OCI-M2 (cell line): ENCODE measurements around the gene NXF1.
A peak's percentile ranks its signal among the peaks of the same experiment; 100 is the strongest.
"Not testable (repeated sequence)": the region's sequence is repeated elsewhere in the genome, so short reads cannot be mapped to it uniquely, and the experiment has no call there.

ENCODE experiments used
- DNase-seq: peaks from one replicate; lab custom pipeline; 2025; ENCODE audit not compliant: unreplicated experiment; lab: John Stamatoyannopoulos, UW

The NXF1 gene

GRCh38 chr11:62832336-62833234, 27.3 kb upstream of the NXF1 start, which contains the start of gene TEX54:
Gene TEX54 (minus strand): TSS chr11:62832841.
- no peak for DNase-seq

- DNase-seq = peak; percentile 67
These were observed 26.5 kb upstream of the NXF1 start, which contains the start of gene STX5 for GRCh38 chr11:62831520-62832335. Gene STX5 (minus strand): TSS chr11:62832051. CDS start chr11:62831243, 808 bp downstream.

- DNase-seq = no peak
These were observed 25.8 kb upstream of the NXF1 start for GRCh38 chr11:62830904-62831519.

- DNase-seq = not testable (repeated sequence)
These were observed 22.9 kb upstream of the NXF1 start for GRCh38 chr11:62828130-62828529.

GRCh38 chr11:62823677-62824076, 18.4 kb upstream of the NXF1 start:
- no peak for DNase-seq

- no peak for DNase-seq
These were observed 11.9 kb upstream of the NXF1 start for GRCh38 chr11:62817129-62817528.

- no peak for DNase-seq
These were observed 11.3 kb upstream of the NXF1 start for GRCh38 chr11:62816557-62816956.

- DNase-seq = no peak
These were observed 6.4 kb upstream of the NXF1 start for GRCh38 chr11:62811659-62812058.

GRCh38 chr11:62810748-62811147, 5.5 kb upstream of the NXF1 start:
- no peak for DNase-seq

- no peak for DNase-seq
These were observed 1.4 kb upstream of the NXF1 start for GRCh38 chr11:62806611-62807121.

- no peak for DNase-seq
These were observed 761 bp upstream of the NXF1 start for GRCh38 chr11:62805961-62806441.

GRCh38 chr11:62804310-62805075, 747 bp downstream of the NXF1 start:
- DNase-seq = no peak

GRCh38 chr11:62801071-62801470, 4.2 kb downstream of the NXF1 start:
- DNase-seq = no peak

- no peak for DNase-seq
These were observed 5.8 kb downstream of the NXF1 start for GRCh38 chr11:62799486-62799885.

GRCh38 chr11:62796281-62796680, 9.0 kb downstream of the NXF1 start:
- no peak for DNase-seq

GRCh38 chr11:62794201-62794775, 11.0 kb downstream of the NXF1 start:
- DNase-seq = no peak

- DNase-seq = no peak
These were observed 13.1 kb downstream of the NXF1 start for GRCh38 chr11:62792202-62792575.

- peak; percentile 32 for DNase-seq
These were observed 13.6 kb downstream of the NXF1 start, which contains the start of gene TMEM223 for GRCh38 chr11:62791501-62792201. Gene TMEM223 (minus strand): TSS chr11:62792006. CDS start chr11:62791994, 12 bp downstream.

GRCh38 chr11:62789576-62789975, 15.7 kb downstream of the NXF1 start:
- no peak for DNase-seq
